Raji (cell line): ENCODE measurements around the gene SH3BGR.

Experiments
- POLR2A ChIP-seq: IDR thresholded peaks from 2 replicates; pipeline ENCODE4 v1.6.1; 2011; ENCODE audit warnings: low read depth, low read length, control low read depth; ENCODE audit not compliant: insufficient read depth

Gene SH3BGR

GRCh38 chr21:39451332-39452206, at the start of gene SH3BGR:
Gene SH3BGR (plus strand): TSS chr21:39451970. CDS start chr21:39452097, 127 bp downstream.
- TF ChIP-seq POLR2A, result no peak

GRCh38 chr21:39406065-39406464, 45.7 kb upstream of the SH3BGR start:
- no peak for TF ChIP-seq POLR2A

- TF ChIP-seq POLR2A, result no peak
Observed at GRCh38 chr21:39422527-39423241, 29.1 kb upstream of the SH3BGR start.

GRCh38 chr21:39429445-39429844, 22.3 kb upstream of the SH3BGR start:
- no peak for TF ChIP-seq POLR2A

GRCh38 chr21:39430016-39430415, 21.8 kb upstream of the SH3BGR start:
- TF ChIP-seq POLR2A, result no peak

DNA sequence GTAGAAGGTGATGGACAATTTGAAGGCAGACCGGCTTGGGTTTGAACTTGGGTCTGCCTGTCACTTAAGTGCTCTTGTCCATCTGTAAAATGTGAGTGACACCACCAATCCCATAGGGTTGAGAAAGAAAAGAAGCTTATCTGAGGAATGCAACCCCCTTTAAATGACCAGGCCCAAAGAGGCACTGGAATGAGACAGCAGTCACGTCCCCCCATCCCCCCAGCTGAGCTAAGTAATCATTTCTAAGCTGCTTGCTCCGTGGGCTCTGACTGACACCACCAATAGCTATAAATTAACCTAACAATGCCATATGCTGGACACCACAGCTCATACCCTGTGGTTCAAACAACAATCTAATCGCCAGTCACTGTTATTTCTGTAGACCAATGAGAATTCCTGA, 21.3 kb upstream of the SH3BGR start:
- no peak for TF ChIP-seq POLR2A

GRCh38 chr21:39430954-39431353, 20.8 kb upstream of the SH3BGR start:
- no peak for TF ChIP-seq POLR2A

- no peak for TF ChIP-seq POLR2A
Observed at GRCh38 chr21:39434950-39435349, 16.8 kb upstream of the SH3BGR start.

DNA sequence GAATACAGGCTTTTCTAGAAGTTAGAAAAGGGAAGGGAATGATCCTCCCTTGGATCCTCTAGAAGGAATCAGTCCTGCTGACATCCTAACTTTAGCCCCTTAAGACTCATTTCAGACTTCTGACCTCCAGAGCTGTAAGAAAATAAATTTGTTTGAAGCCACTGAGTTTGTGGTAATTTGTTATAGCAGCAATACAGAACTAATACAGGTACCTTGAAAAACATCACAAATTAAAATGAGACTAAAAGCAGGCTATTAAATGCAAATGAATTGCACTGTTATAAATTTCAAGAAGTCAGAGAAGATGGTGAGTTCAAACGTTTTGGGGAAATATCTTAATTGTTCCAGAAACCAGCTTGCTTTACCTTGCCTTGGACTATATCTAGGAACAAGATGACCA, 12.5 kb upstream of the SH3BGR start:
- no peak for TF ChIP-seq POLR2A

DNA sequence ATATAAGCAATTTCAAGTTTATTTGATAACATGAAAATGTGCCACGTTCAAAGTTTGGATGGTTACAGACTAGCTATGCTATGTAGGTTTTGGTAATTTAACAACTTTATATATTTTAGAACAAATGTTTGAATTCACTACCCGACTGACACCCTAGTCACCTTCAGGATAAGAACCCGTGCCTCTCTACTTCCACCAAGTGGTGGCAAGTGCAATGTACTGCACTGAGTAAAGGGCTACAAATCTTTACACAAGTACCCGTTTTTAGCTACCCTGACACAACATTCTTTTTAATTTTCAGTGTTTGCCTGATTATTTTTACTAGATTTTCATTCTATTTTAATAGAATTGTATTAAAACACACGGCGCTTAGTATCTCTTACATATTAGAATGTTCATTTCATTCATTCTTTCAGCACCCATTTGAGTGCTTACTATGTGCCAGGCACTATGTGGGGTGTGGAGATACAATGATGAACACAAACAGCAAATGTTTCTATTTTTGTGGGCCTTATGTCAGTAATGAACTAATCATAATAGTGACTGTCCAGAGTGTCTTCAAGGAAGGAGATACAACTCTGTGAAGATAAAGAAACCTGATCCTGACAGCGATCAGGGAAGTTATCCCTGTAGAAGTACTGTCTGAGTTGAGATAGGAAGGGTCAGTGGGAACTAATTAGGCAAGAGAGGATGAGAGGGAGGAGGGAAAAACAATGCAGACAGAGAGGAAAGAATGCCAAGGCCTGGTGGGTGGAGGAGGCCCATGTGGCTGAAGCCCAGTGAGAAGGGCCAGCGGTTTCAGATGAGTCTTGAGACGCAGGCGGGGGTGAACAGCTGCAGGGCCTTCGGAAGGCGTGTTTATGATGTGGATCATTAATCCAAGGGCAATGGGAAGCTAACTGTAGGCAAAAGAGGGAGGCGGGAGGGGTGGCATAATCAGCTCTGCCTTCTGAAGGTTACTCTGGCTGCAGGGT, 10.0 kb upstream of the SH3BGR start:
- no peak for TF ChIP-seq POLR2A

DNA sequence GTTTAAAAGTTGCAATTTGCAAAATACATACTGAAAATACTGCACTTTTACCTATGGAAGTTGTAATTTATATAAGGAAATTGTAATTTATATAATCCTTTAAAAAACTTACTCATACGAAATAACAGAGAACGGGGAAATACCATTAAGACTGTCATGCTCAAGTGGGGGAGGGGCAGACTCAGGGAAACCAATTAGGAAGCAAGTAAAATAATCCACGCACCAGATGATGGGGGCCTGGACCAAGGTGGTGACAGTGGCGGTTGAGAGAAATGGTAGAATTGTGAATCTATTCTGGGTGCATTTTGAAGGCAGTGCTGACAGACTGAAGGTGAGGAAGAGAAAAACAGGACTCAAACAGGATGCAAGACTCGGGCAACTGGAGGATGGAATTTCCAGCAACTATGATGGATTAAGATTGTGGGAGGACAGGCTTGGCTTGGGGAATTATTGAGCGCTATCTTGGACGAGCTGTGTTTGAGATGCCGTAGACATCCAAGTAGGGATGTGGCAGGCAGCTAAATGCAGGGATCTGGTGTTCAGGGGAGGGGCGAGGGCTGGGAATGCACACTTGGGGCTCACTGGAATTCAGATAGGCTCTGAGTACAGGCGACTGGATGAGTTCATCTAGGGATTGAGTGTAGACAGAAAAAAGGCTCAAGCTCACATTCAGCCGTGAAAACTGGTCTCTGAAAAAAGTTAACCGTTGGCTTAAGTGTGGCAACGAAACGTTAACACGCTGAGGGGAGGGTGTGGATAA, 7.2 kb upstream of the SH3BGR start:
- TF ChIP-seq POLR2A, result no peak

GRCh38 chr21:39445321-39446269, 6.2 kb upstream of the SH3BGR start, which contains the start of gene LCA5L:
Gene LCA5L (minus strand): TSS chr21:39445778. CDS start chr21:39428493, 17,285 bp downstream.
- peak; percentile 91 for TF ChIP-seq POLR2A

DNA sequence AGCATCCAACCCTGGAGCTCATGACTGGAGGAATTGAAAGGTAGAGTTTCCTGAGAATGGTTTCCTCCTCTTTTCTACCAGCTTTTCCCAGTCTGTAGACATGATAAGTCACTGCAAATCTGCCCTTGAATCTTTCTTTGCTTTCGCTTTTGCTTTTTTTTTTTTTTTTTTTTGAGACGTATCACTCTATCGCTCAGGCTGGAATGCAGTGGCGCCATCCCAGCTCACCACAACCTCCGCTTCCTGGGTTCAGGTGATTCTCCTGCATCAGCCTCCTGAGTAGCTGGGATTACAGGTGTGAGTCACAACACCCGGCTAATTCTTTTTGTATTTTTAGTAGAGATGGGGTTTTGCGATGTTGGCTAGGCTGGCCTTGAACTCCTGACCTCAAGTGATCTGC, 4.5 kb upstream of the SH3BGR start:
- no peak for TF ChIP-seq POLR2A

GRCh38 chr21:39452207-39452969, 618 bp downstream of the SH3BGR start:
- no peak for TF ChIP-seq POLR2A
